Measurements from ENCODE around the gene AHCY. TPM values are rescaled to one million over a fixed set of nuclear protein-coding genes. Genes with fewer than 3 reads are reported as not detected.

The AHCY gene
- total RNA-seq, 1 experiment from 2014 or later = 401 TPM

GRCh38 chr20:34320861-34321260 lies 17.7 kb upstream of the AHCY start (continued):
- no peak for TF ChIP-seq FOXK1 (CRISPR knock-in tag; IDR thresholded peaks at IDR 0.05)
- no peak for TF ChIP-seq ZNF425 (CRISPR knock-in tag; conservative IDR thresholded peaks at IDR 0.05)
- no peak for TF ChIP-seq ZSCAN18 (CRISPR knock-in tag; IDR thresholded peaks at IDR 0.05)
- no peak for TF ChIP-seq FOXJ3 (CRISPR knock-in tag; IDR thresholded peaks at IDR 0.05; ENCODE audit: borderline replicate concordance)
- no peak for TF ChIP-seq ATF1 (CRISPR knock-in tag; IDR thresholded peaks at IDR 0.05)
- TF ChIP-seq, protein P1, sequence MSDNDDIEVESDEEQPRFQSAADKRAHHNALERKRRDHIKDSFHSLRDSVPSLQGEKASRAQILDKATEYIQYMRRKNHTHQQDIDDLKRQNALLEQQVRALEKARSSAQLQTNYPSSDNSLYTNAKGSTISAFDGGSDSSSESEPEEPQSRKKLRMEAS (CRISPR knock-in tag; IDR thresholded peaks at IDR 0.05) = no peak

DNA sequence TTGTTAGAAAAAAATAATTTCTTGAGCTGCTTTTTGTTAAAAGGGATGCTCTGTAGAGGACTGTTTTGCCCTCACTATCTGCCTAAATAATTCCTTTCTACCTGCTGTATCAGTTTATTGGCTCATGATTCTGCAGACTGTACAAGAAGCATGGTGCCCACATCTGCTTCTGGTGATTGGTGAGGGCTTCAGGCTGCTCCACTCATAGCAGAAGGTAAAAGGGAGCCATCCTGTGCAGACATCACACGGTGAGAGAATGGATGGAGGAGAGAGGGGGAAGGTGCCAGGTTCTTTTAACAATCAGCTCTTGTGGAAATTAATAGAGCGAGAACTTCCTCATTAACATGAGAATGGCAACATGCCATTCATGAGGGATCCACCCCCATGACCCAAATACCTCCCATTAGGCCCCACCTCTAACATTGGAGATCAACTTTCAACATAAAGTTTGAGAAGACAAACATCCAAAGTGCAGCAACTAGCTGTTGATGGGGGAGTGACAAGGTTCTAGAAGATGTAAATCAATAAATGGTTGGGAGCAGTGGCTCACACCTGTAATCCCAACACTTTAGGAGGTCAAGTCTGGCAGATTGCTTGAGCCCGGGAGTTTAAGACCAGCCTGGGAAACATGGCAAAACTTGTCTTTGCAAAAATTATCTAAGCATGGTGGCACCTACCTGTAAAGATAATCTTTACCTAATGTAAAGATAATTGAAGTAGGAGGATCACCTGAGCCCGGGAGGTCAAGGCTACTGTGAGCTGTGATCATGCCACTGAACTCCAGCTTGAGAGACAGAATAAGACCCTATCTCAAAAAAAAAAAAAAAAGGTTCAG lies 15.7 kb upstream of the AHCY start:
- POLR2A ChIA-PET = interaction anchor here (1.0 to 1.1 kb wide), 2 partner anchors 22 to 44 kb away, joined by 3 read pairs; partner anchors contain the start of gene ITCH
- H3K4me3 Mint-ChIP-seq = no peak overlapping the region; the same call in 1 of the 2 replicates
- peak overlapping the region; percentile 73; the same call in 1 of the 2 replicates for H3K27ac Mint-ChIP-seq
- TF ChIP-seq AFF4 (CRISPR knock-in tag; IDR thresholded peaks at IDR 0.05; ENCODE audit: borderline replicate concordance) = no peak
- TF ChIP-seq NR2C2 (CRISPR knock-in tag; IDR thresholded peaks at IDR 0.05) = no peak
- TF ChIP-seq KAT7 (CRISPR knock-in tag; IDR thresholded peaks at IDR 0.05; ENCODE audit: borderline replicate concordance) = no peak
- no peak for TF ChIP-seq NR1H2 (CRISPR knock-in tag; IDR thresholded peaks at IDR 0.05)
- TF ChIP-seq, protein P2, sequence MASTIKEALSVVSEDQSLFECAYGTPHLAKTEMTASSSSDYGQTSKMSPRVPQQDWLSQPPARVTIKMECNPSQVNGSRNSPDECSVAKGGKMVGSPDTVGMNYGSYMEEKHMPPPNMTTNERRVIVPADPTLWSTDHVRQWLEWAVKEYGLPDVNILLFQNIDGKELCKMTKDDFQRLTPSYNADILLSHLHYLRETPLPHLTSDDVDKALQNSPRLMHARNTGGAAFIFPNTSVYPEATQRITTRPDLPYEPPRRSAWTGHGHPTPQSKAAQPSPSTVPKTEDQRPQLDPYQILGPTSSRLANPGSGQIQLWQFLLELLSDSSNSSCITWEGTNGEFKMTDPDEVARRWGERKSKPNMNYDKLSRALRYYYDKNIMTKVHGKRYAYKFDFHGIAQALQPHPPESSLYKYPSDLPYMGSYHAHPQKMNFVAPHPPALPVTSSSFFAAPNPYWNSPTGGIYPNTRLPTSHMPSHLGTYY (CRISPR knock-in tag; IDR thresholded peaks at IDR 0.05) = no peak
- TF ChIP-seq ARID4B (CRISPR knock-in tag; IDR thresholded peaks at IDR 0.05; ENCODE audit: borderline replicate concordance) = no peak
- TF ChIP-seq ZSCAN18 (CRISPR knock-in tag; IDR thresholded peaks at IDR 0.05) = no peak
- TF ChIP-seq ZMAT4 (CRISPR knock-in tag; IDR thresholded peaks at IDR 0.05) = no peak
- TF ChIP-seq ZNF263 (CRISPR knock-in tag; IDR thresholded peaks at IDR 0.05; ENCODE audit: low read depth) = no peak
- no peaks in the 10 kb centered on the region; the same call in 1 of the 2 replicates for H3K27me3 Mint-ChIP-seq (ENCODE audit: low read depth)
- peaks cover 42% of the 10 kb centered on the region for H3K4me1 Mint-ChIP-seq
- peaks cover 18% of the 10 kb centered on the region for H3K9me3 Mint-ChIP-seq
- CTCF ChIA-PET = interaction anchor here (1.0 to 1.3 kb wide), 5 partner anchors 10 to 204 kb away, joined by 3 to 7 read pairs (median 3); no protein-coding TSS in a partner anchor
- peaks cover 7% of the 10 kb centered on the region for H3K36me3 Mint-ChIP-seq
- DNase-seq (ENCODE audit: low spot score) (no peak), ATAC-seq (peak; percentile 47)
